Heart right ventricle (tissue), 16 donors: ENCODE results near the gene MBD3L3. TPM values are rescaled to one million over a fixed set of nuclear protein-coding genes. Genes with fewer than 3 reads are reported as not detected.
"Not testable (repeated sequence)": the region's sequence is repeated elsewhere in the genome, so short reads cannot be mapped to it uniquely, and the experiment has no call there.

Source experiments
- ATAC-seq, 8 donors: fragments of 200-7000 bp; cut with Tn5 transposase; one replicate each; pipeline ENCODE4 v1.9.1; 2020; ENCODE audit warnings: mild to moderate bottlenecking in 8 of 8, moderate library complexity in 8 of 8, moderate number of reproducible peaks in 1 of 8
- DNase-seq, 2 donors: peaks; one replicate each; pipeline ENCODE4 v3.0.0-alpha.2; 2020
- H3K27ac ChIP-seq, 10 donors: fragments of 200-600 bp; sonication (generic) in 2 of 10; one replicate each; pipeline versions ENCODE4 v1.5.0 to v1.8.0; 2020 to 2022; ENCODE audit warnings: mild to moderate bottlenecking in 3 of 10
- H3K27me3 ChIP-seq, 7 donors: fragments of 200-600 bp; one replicate each; pipeline ENCODE4 v1.8.0; 2021 to 2022; ENCODE audit warnings: mild to moderate bottlenecking in 2 of 7
- H3K36me3 ChIP-seq, 9 donors: fragments of 200-600 bp; sonication (generic) in 1 of 9; one replicate each; pipeline versions ENCODE4 v1.5.0 to v1.8.0; 2020 to 2022; ENCODE audit warnings: mild to moderate bottlenecking in 2 of 9
- H3K4me1 ChIP-seq, 9 donors: fragments of 200-600 bp; sonication (generic) in 1 of 9; one replicate each; pipeline versions ENCODE4 v1.5.0 to v1.8.0; 2020 to 2022; ENCODE audit warnings: mild to moderate bottlenecking in 4 of 9
- H3K4me3 ChIP-seq, 10 donors: fragments of 200-600 bp; sonication (generic) in 2 of 10; one replicate each; pipeline versions ENCODE4 v1.5.0 to v1.8.0; 2020 to 2022; ENCODE audit warnings: mild to moderate bottlenecking in 7 of 10, moderate library complexity in 2 of 10
- H3K9me3 ChIP-seq, 11 donors: fragments of 200-600 bp in 10 of 11; sonication (generic) in 2 of 11; one replicate each; pipeline versions ENCODE4 v1.5.0 to v1.8.0; 2013 to 2022; ENCODE audit warnings: mild to moderate bottlenecking in 2 of 11, control low read depth in 1 of 11, moderate library complexity in 1 of 11
- WGBS, 2 donors: extraction: QIAGEN DNeasy Blood & Tissue Kit; methylation state at CpG; one replicate each; pipeline ENCODE4 v1.1.7; 2013; ENCODE audit warnings: inconsistent platforms in 1 of 2; 5-methylcytosine and 5-hydroxymethylcytosine counted together
- intact Hi-C, 10 donors: fragments of 100-400 bp; cut with DNase I; formaldehyde crosslinking; loops; one replicate each; pipeline versions ENCODE4 v1.11.1 to v1.14.2; 2022
- polyA plus RNA-seq, 2 donors: library from polyadenylated mRNA; stranded (reverse); fragments of 200-250 nt; gene quantifications; one replicate each; pipeline ENCODE4 v1.2.3, GENCODE V29; 2013
- total RNA-seq, 10 donors: library from RNA; stranded (reverse); fragmentation: NEBNext Ultra II Directional in 3 of 10; extraction: Animal tissue kit (Norgen Biotek cat#: 25700) in 3 of 10; gene quantifications; one replicate each; pipeline versions ENCODE4 v1.2.1 to v1.2.4, GENCODE V29; 2021 to 2023
- donor health status: Arrhythmogenic right ventricular cardiomyopathy.
- donor health status: ischemic (EF 13 %, LVEDD 7.1; RV severe dilation, severe dysfunction).
- donor health status: healthy with polysubstance abuse.
- donor health status: DM: no; HTN: yes; CAD: no.
- donor health status: DM: no; HTN: no; CAD: no.
- donor health status: ischemic (EF 25% LVEDD 6.9; RV normal size, moderate dysfunction).
- donor health status: ischemic (EF 25% LVEDD 5.7; RV mildly dilated, moderate dysfunction).
- donor health status: healthy.
- donor health status: DM: yes; HTN: yes; CAD: no.
- donor health status: Ischemic cardiomyopathy.
- donor health status: ischemic (EF 35%, LVEDD 5.7; RV mildly dilated, moderate dysfunction).
- donor health status: nonischemic (EF 11% LVEDD 7.7; RV severe dilation, severe dysfunction).
- donor health status: DM: yes; HTN: yes; CAD: no.
- donor health status: PGD.
- donor health status: ischemic (EF 29% LVEDD 5.4; RV normal size, mild dysfunction).
- donor health status: nonischemic (EF 23%, LVEDD 6.1; RV moderate dilation, normal function).

The MBD3L3 gene
- total and polyA plus RNA-seq, 12 donors = not detected

- H3K9me3 ChIP-seq, DNase-seq, intact Hi-C loops, H3K4me3 ChIP-seq, H3K27ac ChIP-seq, H3K36me3 ChIP-seq, ATAC-seq, H3K4me1 ChIP-seq, H3K27me3 ChIP-seq: not testable (repeated sequence)
- WGBS, 2 donors = 93 to 95% methylated on average over 12 of the region's 14 CpGs
Measured at GRCh38 chr19:7054635-7055368, 3.7 kb downstream of the MBD3L3 start.

- H3K4me3 ChIP-seq, DNase-seq, H3K9me3 ChIP-seq, H3K36me3 ChIP-seq, ATAC-seq, H3K27ac ChIP-seq, H3K4me1 ChIP-seq, intact Hi-C loops, H3K27me3 ChIP-seq: not testable (repeated sequence)
- 81 to 82% methylated on average over 7 of the region's 7 CpGs for WGBS, 2 donors
Measured at GRCh38 chr19:7052896-7053295, 5.6 kb downstream of the MBD3L3 start.

- DNase-seq, H3K4me3 ChIP-seq, H3K9me3 ChIP-seq, ATAC-seq, intact Hi-C loops, H3K27me3 ChIP-seq, H3K27ac ChIP-seq, H3K4me1 ChIP-seq, H3K36me3 ChIP-seq: not testable (repeated sequence)
- WGBS, 2 donors = 76 to 83% methylated on average over 2 of the region's 5 CpGs
Measured at GRCh38 chr19:7051421-7051820, 7.1 kb downstream of the MBD3L3 start.

DNA sequence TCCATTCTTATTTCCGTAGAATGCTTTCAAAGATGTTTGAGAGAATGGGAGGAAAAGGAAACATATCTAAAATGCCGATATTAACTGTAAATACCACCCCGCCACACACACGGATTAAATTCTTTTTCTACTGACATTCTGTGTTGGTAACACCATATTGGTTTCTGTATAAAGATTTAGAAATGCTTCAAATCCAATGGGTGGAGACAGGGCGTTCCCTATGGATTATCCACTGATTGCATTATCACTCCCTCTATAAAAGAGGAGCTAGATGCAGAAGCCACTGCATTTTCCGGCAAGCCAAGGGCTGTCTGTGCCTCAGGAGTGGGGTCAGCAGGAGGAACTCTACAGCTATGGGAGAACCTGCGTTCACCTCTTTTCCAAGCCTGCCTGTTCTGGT is 9.5 kb downstream of the MBD3L3 start, which contains the start of gene MBD3L2:
Gene MBD3L2 (plus strand): TSS at position 301 of the 400 bp plus-strand sequence. CDS start 53 bp downstream, at position 354.
- DNase-seq, H3K27ac ChIP-seq, H3K4me1 ChIP-seq, H3K4me3 ChIP-seq, ATAC-seq, H3K9me3 ChIP-seq, intact Hi-C loops, H3K36me3 ChIP-seq, H3K27me3 ChIP-seq: not testable (repeated sequence)
- no CpG with 5 or more reads among the region's 7 CpGs for WGBS, 2 donors

DNA sequence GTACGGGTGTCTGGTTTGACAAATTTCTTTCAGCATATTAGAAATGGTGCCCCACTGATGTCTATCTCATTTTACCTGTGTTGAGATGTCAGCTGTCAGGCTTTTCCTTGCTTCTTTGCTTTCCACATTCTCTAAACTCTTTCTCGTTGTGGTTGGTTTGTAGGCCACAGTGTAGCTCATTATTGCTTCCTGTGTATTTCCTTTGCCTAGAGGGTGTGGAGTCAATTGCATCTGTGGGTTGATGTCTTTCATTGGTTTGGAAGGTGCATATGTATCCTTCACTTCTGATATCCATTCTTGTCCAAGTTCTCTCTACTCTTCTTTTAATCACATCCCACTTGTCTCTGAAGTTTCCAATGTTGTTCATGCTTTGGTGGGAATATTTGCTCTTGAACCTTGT is 16.9 kb downstream of the MBD3L3 start:
- H3K9me3 ChIP-seq, intact Hi-C loops, H3K4me3 ChIP-seq, ATAC-seq, H3K27me3 ChIP-seq, DNase-seq, H3K4me1 ChIP-seq, H3K27ac ChIP-seq, H3K36me3 ChIP-seq: not testable (repeated sequence)
- no CpG with 5 or more reads among the region's 2 CpGs for WGBS, 2 donors

GRCh38 chr19:7040079-7040478 is 18.4 kb downstream of the MBD3L3 start, which contains the start of gene MBD3L4:
Gene MBD3L4 (minus strand): TSS chr19:7040179. CDS start chr19:7040144, 35 bp downstream.
- H3K4me3 ChIP-seq, H3K9me3 ChIP-seq, DNase-seq, ATAC-seq, H3K36me3 ChIP-seq, H3K27ac ChIP-seq, H3K4me1 ChIP-seq, intact Hi-C loops, H3K27me3 ChIP-seq: not testable (repeated sequence)
- no CpG with 5 or more reads among the region's 9 CpGs for WGBS, 2 donors

GRCh38 chr19:7030278-7030677 is 28.2 kb downstream of the MBD3L3 start, which contains the start of gene MBD3L5:
Gene MBD3L5 (plus strand): TSS chr19:7030578. CDS start chr19:7030612, 34 bp downstream.
- H3K9me3 ChIP-seq, intact Hi-C loops, H3K27ac ChIP-seq, H3K27me3 ChIP-seq, H3K36me3 ChIP-seq, H3K4me1 ChIP-seq, DNase-seq, H3K4me3 ChIP-seq, ATAC-seq: not testable (repeated sequence)
- WGBS, 2 donors = no CpG with 5 or more reads among the region's 9 CpGs

DNA sequence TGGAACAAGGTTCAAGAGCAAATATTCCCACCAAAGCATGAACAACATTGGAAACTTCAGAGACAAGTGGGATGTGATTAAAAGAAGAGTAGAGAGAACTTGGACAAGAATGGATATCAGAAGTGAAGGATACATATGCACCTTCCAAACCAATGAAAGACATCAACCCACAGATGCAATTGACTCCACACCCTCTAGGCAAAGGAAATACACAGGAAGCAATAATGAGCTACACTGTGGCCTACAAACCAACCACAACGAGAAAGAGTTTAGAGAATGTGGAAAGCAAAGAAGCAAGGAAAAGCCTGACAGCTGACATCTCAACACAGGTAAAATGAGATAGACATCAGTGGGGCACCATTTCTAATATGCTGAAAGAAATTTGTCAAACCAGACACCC is 29.7 kb downstream of the MBD3L3 start:
- H3K27me3 ChIP-seq, DNase-seq: not testable (repeated sequence)
- no CpG with 5 or more reads among the region's 1 CpG for WGBS, 2 donors

DNA sequence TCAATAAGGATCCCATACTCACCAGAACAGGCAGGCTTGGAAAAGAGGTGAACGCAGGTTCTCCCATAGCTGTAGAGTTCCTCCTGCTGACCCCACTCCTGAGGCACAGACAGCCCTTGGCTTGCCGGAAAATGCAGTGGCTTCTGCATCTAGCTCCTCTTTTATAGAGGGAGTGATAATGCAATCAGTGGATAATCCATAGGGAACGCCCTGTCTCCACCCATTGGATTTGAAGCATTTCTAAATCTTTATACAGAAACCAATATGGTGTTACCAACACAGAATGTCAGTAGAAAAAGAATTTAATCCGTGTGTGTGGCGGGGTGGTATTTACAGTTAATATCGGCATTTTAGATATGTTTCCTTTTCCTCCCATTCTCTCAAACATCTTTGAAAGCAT is 37.1 kb downstream of the MBD3L3 start, which contains the start of gene MBD3L2B:
Gene MBD3L2B (minus strand): TSS at position 101 of the 400 bp plus-strand sequence. CDS start 34 bp downstream, at position 67.
- not testable (repeated sequence) for ATAC-seq, H3K9me3 ChIP-seq

More for the DNA sequence above, 29.7 kb downstream of the MBD3L3 start:
- H3K36me3 ChIP-seq, H3K4me3 ChIP-seq, intact Hi-C loops, ATAC-seq, H3K4me1 ChIP-seq, H3K9me3 ChIP-seq, H3K27ac ChIP-seq: not testable (repeated sequence)

More for the DNA sequence above, 37.1 kb downstream of the MBD3L3 start, which contains the start of gene MBD3L2B:
- intact Hi-C loops, H3K4me1 ChIP-seq, H3K27ac ChIP-seq, H3K36me3 ChIP-seq, DNase-seq, H3K4me3 ChIP-seq: not testable (repeated sequence)
- no CpG with 5 or more reads among the region's 6 CpGs for WGBS, 2 donors
- peaks cover 0 to 15% (median 4%) of the 10 kb centered on the region in 7 donors for H3K27me3 ChIP-seq
